NCI-H82 treated with DMSO at 0.1 percent for 48 hours (cell line): ENCODE results near the gene DDX47.
"Not testable (repeated sequence)": the region's sequence is repeated elsewhere in the genome, so short reads cannot be mapped to it uniquely, and the experiment has no call there.

Experiments used
- DNase-seq: peaks from one replicate; lab custom pipeline; 2025; ENCODE audit not compliant: unreplicated experiment; lab: John Stamatoyannopoulos, UW

The DDX47 gene

DNA sequence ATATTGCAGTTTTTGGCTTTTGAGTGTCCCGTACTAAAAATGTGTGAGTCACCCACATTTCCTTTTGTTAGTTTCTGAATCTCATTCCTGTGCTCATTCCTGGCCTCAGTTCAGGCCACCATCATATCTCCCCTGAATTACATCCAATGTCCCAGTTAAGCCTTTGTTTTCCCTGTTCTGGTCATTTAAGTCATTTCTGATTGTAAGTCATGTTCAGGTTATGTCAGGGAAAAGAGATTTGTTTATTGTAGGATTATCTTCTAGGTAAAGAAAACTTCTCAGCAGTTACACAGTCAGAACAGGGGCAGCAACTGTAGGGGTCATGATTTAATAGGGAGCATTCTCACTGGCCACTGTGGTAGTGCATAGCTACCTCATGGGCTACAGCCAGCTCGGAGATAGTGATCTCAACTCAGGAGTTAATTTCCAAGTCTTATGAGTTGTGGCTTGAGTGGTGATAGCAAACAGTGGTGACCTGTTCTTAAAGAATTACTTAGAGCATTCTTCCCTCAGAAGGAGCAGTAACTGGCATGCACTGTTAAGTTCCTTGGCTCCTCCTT lies 6.7 kb downstream of the DDX47 start:
- no peak for DNase-seq

- not testable (repeated sequence) for DNase-seq
These were observed 7.2 kb downstream of the DDX47 start for GRCh38 chr12:12820376-12820775.

- DNase-seq, result no peak
These were observed 8.8 kb downstream of the DDX47 start for GRCh38 chr12:12821975-12822374.

DNA sequence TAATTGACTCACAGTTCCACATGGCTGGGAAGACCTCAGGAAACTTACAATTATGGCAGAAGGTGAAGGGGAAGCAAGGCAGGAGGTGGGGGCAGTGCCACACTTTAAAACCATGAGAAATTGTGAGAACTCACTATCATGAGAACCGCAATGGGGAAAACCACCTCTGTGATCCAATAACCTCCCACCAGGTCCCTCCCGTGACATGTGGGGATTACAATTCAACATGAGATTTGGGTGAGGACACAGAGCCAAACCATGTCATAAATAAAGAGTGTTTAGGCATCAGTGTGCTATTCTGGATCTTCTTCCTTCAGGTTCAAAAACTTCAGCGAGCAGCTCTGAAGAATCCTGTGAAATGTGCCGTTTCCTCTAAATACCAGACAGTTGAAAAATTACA lies 9.7 kb downstream of the DDX47 start:
- no peak for DNase-seq

DNA sequence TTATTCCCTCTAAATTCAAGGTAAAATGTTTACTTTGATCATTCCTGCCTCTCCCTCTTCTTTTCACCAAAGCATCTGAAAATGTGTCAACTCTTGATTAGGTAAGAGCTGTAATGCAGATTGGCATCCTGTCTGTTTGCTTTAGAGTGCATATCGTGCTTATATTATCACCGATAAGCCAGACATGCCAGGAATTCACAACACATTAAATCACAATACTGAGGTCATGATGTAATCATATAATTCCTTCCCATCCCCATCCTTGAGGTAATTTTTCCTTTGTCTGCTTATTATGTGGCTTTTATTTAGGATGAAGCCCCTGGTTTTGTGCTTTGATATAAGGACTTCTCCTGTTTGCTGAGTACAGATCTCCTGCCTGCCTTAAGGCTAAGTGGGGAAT lies 10.2 kb downstream of the DDX47 start:
- DNase-seq, result no peak

GRCh38 chr12:12823811-12824210 lies 10.7 kb downstream of the DDX47 start:
- DNase-seq, result no peak

DNA sequence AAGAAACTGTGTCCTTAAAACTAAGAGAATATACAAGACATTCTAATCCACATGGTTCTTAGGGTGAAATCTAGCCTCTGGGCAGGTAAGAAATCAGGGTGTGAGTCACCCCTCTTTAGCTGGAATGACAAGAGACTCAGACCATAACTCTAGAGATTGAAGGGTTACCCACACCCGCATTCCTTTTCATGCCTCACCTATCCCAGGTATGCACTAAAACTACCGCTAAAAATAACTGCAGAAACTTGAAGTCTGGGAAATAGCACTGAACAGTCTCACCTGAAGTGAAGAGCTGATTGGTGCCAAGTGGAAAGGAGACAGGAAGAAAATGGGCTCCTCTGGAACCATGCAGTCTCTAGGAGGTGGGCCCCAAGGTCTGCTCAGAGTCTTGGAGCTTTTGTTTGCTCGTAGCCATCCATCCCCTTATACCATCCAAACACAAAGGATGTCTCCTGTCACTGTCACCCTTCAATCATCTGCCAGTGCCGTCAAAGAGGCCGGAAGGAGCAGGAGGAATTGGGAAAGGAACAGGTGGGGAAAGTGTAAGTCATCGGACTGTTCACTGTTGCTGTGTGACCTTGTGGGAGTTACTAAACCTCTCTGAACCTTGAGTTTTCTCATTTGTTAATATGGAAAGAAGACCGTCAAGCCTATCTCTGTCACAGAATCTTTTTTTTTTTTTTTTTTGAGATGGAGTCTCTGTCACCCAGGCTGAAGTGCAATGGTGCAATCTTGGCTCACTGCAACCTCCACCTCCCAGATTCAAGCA lies 22.4 kb downstream of the DDX47 start:
- DNase-seq, result no peak

- no peak for DNase-seq
These were observed 23.4 kb downstream of the DDX47 start for GRCh38 chr12:12836571-12836970.

- peak; percentile 16 for DNase-seq
These were observed 24.1 kb downstream of the DDX47 start for GRCh38 chr12:12837025-12837812.

DNA sequence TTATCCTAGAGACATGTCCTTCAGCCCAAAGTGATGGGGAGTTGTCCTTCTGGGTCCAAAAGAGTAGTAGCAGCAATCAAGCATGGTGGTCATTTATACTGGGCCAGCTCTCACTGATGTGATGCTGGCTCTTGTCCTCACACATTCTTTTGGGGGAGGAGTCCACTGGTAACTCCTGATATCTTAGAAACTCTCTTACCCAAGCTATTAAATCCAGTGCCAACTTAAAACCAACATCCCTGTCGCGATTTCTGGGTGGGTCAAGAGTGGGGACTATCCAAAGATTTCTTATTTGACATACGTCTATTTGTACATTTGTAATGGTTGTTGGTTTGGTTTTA lies 24.6 kb downstream of the DDX47 start:
- no peak for DNase-seq

DNA sequence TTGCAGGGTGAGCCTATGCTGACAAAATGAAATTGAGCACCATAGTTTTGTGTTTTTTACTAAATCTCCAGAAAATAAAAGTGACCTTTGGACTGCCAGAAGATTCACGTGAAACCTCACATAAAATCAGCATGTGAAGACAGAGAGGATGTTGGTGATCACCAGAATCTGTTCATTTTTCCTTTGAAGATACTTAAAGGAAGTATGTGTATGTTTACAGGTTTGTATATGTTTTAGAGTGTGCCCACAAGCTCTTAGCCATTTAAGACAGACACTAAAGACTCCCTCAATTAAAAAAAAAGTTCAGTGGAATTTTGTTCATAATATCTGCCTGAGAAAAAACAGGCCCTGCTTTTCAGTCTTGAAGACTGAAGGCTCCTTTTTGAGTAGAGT lies 25.9 kb downstream of the DDX47 start:
- no peak for DNase-seq

DNA sequence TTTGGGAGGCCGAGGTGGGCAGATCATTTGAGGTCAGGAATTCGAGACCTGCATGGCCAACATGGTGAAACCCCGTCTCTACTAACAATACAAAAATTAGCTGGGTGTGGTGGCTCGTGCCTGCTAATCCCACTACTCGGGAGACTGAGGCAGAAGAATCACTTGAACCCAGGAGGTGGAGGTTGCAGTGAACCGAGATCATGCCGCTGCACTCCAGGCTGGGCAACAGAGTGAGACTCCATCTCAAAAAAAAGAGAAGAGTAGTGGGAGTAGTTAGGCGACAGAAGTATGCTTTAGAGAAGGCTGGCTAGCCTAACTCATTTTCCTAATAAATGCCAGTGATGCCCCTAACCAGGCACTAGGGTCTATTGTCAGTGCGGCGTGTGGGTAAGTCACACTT lies 26.3 kb downstream of the DDX47 start:
- not testable (repeated sequence) for DNase-seq

GRCh38 chr12:12839873-12840579 lies 26.9 kb downstream of the DDX47 start:
- DNase-seq, result no peak

DNA sequence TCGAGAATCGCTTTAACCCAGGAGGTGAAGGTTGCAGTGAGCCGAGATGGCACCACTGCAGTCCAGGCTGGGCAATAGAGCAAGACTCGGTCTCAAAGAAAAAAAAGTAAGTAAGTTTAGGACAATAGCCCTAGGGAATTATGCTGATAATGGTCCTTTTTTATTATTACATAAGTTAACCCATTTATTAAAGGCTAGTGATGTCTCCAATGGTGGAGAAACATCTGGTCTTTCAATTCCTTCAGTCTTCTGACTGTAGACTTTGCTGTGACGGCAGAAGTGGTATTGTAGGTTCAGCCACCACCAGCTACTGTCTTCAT lies 27.4 kb downstream of the DDX47 start:
- DNase-seq, result no peak

DNA sequence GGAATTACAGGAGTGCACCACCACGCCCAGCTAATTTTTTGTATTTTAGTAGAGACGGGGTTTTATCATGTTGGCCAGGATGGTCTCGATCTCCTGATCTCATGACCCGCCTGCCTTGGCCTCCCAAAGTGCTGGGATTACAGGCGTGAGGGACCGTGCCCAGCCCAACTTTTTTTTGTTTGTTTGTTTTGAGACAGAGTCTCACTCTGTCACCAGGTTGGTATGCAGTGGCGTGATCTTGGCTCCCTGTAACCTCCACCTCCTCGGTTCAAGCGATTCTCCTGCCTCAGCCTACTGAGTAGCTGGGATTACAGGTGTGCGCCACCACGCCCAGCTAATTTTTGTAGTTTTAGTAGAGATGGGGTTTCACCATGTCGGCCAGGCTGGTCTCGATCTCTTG lies 28.3 kb downstream of the DDX47 start:
- not testable (repeated sequence) for DNase-seq

DNA sequence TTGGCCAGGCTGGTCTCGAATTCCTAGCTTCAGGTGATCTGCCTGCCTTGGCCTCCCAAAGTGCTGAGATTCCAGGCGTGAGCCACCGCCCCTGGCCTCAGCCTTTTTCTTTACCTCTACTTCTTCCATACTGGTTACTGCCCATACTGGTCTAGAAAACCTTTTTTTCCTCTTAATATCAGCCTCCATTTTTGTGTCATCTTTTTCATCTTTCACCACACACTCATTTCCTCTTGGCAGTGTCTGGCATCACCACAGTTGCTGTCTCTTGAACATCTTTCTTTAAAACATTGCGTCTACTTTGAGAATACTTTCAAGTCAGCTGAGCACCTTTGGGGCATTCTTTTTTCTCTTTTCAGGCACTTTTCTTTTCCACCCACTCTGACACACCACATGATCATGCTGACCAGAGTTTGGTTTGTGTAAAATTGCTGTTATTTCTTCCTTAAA lies 32.7 kb downstream of the DDX47 start:
- no peak for DNase-seq

DNA sequence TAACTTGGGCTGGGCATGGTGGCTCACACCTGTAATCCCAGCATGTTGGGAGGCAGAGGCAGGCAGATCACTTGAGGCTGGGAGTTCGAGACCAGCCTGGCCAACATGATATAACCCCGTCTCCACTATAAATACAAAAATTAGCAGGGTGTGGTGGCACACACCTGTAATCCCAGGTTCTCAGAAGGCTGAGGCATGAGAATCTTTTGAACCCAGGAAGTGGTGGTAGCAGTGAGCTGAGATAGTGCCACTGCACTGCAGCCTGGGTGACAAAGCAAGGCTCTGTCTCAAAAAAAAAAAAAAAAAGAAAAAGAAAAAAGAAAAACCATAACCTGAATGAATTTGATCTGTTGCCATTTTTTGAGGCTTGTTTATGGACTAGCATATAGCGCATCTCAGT lies 33.6 kb downstream of the DDX47 start:
- DNase-seq, result not testable (repeated sequence)

DNA sequence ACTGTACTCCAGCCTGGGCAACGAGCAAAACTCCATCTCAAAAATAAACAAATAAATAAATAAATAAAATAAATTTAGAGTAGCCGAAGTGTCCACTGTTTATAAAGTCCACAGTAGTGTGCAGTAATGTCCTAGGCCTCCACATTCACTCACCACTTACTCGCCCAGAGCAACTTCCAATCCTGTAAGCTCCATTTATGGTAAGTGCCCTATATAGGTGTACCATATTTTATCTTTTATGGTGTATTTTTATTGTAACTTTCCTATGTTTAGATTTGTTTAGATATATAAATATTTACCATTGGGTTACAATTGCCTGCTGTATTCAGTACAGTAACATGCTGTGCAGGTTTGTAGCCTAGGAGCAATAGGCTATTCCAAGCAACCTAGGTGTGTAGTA lies 40.3 kb downstream of the DDX47 start:
- no peak for DNase-seq

GRCh38 chr12:12859690-12860089 lies 46.5 kb downstream of the DDX47 start:
- DNase-seq, result no peak

GRCh38 chr12:12864243-12864642 lies 51.1 kb downstream of the DDX47 start:
- DNase-seq, result no peak

DNA sequence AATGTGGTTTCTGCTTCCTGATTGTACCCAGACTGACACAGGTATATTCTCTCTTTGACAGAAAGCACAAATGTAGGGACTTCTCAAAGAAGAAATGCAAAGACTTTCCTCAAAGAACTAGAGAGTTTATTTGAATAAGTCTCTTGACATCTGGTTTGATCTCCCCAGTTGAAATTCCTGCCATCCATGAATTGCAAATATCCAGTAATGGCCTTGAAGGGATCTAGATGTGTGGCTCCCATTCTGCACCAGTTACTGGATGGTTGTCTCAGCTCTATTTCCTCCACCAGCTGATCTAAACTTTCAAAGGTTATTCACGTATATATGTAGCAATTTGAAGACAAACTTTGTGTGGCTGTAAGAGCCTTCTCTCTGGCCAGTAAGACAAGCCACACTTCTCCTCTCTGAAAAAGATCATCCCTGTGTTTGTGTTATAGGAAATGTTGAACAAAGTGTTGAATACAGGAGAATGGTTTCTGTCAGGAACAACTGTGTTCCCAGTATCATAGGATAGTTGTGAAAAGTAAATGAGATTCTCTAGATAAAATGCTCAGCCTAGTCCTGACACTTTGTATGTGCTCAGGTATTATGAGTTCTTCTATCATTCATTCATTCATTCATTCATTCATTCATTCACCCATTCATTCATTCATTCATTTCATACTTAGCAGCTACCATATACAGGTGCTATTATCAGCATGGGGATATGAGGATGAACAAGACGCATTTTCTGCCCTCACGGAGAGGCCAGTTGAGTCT lies 55.5 kb downstream of the DDX47 start:
- DNase-seq, result no peak
